H9 (cell line): Measurements from ENCODE around the gene OBSL1. TPM values are rescaled to one million over a fixed set of nuclear protein-coding genes. Genes with fewer than 3 reads are reported as not detected.

Experiments used
- DNase-seq: peaks from one replicate; pipeline ENCODE4 v3.0.0-alpha.2; 2017
- H2AFZ ChIP-seq: one replicate; pipeline ENCODE4 v1.6.1; 2013; ENCODE audit warnings: mild to moderate bottlenecking, low read length, control low read depth, moderate library complexity
- H2AK5ac ChIP-seq: 2 replicates; pipeline ENCODE4 v1.6.1; 2013; ENCODE audit warnings: low read length, control low read depth, mixed read lengths; ENCODE audit not compliant: insufficient read length
- H2BK120ac ChIP-seq: one replicate; pipeline ENCODE4 v1.6.1; 2013; ENCODE audit warnings: low read depth, mild to moderate bottlenecking, low read length, control low read depth, inconsistent platforms; ENCODE audit not compliant: poor library complexity, severe bottlenecking
- H2BK12ac ChIP-seq: 2 replicates; pipeline ENCODE4 v1.6.1; 2013; ENCODE audit warnings: low read length, control low read depth, mixed read lengths, low read depth; ENCODE audit not compliant: insufficient read length
- H2BK15ac ChIP-seq: 2 replicates; pipeline ENCODE4 v1.6.1; 2013; ENCODE audit warnings: low read depth, low read length, control low read depth
- H2BK20ac ChIP-seq: one replicate; pipeline ENCODE4 v1.6.1; 2013; ENCODE audit warnings: low read depth, mild to moderate bottlenecking, low read length, control low read depth, inconsistent platforms; ENCODE audit not compliant: poor library complexity, severe bottlenecking
- H2BK5ac ChIP-seq: 2 replicates; pipeline ENCODE4 v1.6.1; 2013; ENCODE audit warnings: low read length, control low read depth, mixed read lengths; ENCODE audit not compliant: insufficient read length
- H3K14ac ChIP-seq: 2 replicates; pipeline ENCODE4 v1.6.1; 2013; ENCODE audit warnings: low read length, control low read depth; ENCODE audit not compliant: insufficient read depth
- H3K18ac ChIP-seq: 2 replicates; pipeline ENCODE4 v1.6.1; 2013; ENCODE audit warnings: low read depth, mild to moderate bottlenecking, mixed read lengths, low read length, control low read depth; ENCODE audit not compliant: insufficient read length
- H3K23ac ChIP-seq: 2 replicates; pipeline ENCODE4 v1.6.1; 2013; ENCODE audit warnings: low read length, control low read depth, mixed read lengths, low read depth; ENCODE audit not compliant: insufficient read length
- H3K23me2 ChIP-seq: 2 replicates; pipeline ENCODE4 v1.6.1; 2013; ENCODE audit warnings: low read depth, mild to moderate bottlenecking, mixed read lengths, low read length, control low read depth; ENCODE audit not compliant: insufficient read length, poor library complexity, severe bottlenecking
- H3K27ac ChIP-seq: 2 replicates; pipeline ENCODE4 v1.5.1; 2013; ENCODE audit warnings: low read length, control low read depth, mixed read lengths, low read depth; ENCODE audit not compliant: insufficient read length
- H3K27me3 ChIP-seq: 2 replicates; pipeline ENCODE4 v1.6.1; 2013; ENCODE audit warnings: low read length, control low read depth, inconsistent platforms; ENCODE audit not compliant: insufficient read depth
- H3K4ac ChIP-seq: 2 replicates; pipeline ENCODE4 v1.6.1; 2013; ENCODE audit warnings: low read depth, mild to moderate bottlenecking, control low read depth, inconsistent platforms, low read length, moderate library complexity
- H3K4me1 ChIP-seq: 2 replicates; pipeline ENCODE4 v1.6.1; 2013; ENCODE audit warnings: low read length, control low read depth, inconsistent platforms; ENCODE audit not compliant: insufficient read depth
- H3K4me2 ChIP-seq: 2 replicates; pipeline ENCODE4 v1.6.1; 2013; ENCODE audit warnings: low read length, control low read depth, mixed read lengths; ENCODE audit not compliant: insufficient read length, insufficient read depth
- H3K56ac ChIP-seq: 2 replicates; pipeline ENCODE4 v1.6.1; 2013; ENCODE audit warnings: low read depth, mild to moderate bottlenecking, mixed read lengths, low read length, control low read depth; ENCODE audit not compliant: insufficient read length
- H3K79me1 ChIP-seq: 2 replicates; pipeline ENCODE4 v1.6.1; 2013; ENCODE audit warnings: low read depth, mild to moderate bottlenecking, moderate library complexity, low read length, control low read depth, inconsistent platforms; ENCODE audit not compliant: insufficient read depth, poor library complexity, severe bottlenecking
- H3K79me2 ChIP-seq: 2 replicates; pipeline ENCODE4 v1.6.1; 2013; ENCODE audit warnings: low read length, control low read depth, inconsistent platforms; ENCODE audit not compliant: insufficient read depth
- H3K9ac ChIP-seq: 2 replicates; pipeline ENCODE4 v1.6.1; 2013; ENCODE audit warnings: low read length, control low read depth, mixed read lengths; ENCODE audit not compliant: insufficient read length; ENCODE audit errors: extremely low read depth
- H3K9me3 ChIP-seq: one replicate; pipeline ENCODE4 v1.6.1; 2013; ENCODE audit warnings: low read depth, low read length, inconsistent platforms; ENCODE audit not compliant: control insufficient read depth
- H3T11ph ChIP-seq: one replicate; pipeline ENCODE4 v1.6.1; 2013; ENCODE audit warnings: mild to moderate bottlenecking, low read length, control low read depth, inconsistent platforms
- H4K20me1 ChIP-seq: one replicate; pipeline ENCODE4 v1.6.1; 2013; ENCODE audit not compliant: control insufficient read depth, insufficient read length, insufficient read depth
- H4K5ac ChIP-seq: 2 replicates; pipeline ENCODE4 v1.6.1; 2013; ENCODE audit warnings: low read depth, mild to moderate bottlenecking, mixed read lengths, low read length, control low read depth; ENCODE audit not compliant: insufficient read length
- H4K8ac ChIP-seq: replicated peaks from 2 replicates; pipeline ENCODE4 v1.6.1; 2013; ENCODE audit warnings: low read length, control low read depth, mixed read lengths, low read depth; ENCODE audit not compliant: insufficient read length
- H4K91ac ChIP-seq: 2 replicates; pipeline ENCODE4 v1.6.1; 2013; ENCODE audit warnings: low read depth, mild to moderate bottlenecking, moderate library complexity, mixed read lengths, low read length, control low read depth; ENCODE audit not compliant: insufficient read length
- H3K27ac Mint-ChIP-seq, 3 experiments: 2 replicates in 2 of 3; 3 replicates in 1 of 3; pipeline ENCODE4 v1.8.0; 2020 to 2021; ENCODE audit warnings: mixed read lengths in 3 of 3, mild to moderate bottlenecking in 1 of 3, moderate library complexity in 1 of 3
- H3K27me3 Mint-ChIP-seq: 2 replicates; pipeline ENCODE4 v1.8.0; 2021; ENCODE audit warnings: low read depth, mild to moderate bottlenecking, moderate library complexity, mixed read lengths
- H3K36me3 Mint-ChIP-seq, 3 experiments: 2 replicates in 2 of 3; 3 replicates in 1 of 3; pipeline ENCODE4 v1.8.0; 2020 to 2021; ENCODE audit warnings: low read depth in 3 of 3, mixed read lengths in 3 of 3; ENCODE audit not compliant: insufficient read depth in 1 of 3
- H3K4me1 Mint-ChIP-seq, 2 experiments: 2 replicates each; pipeline ENCODE4 v1.8.0; 2020; ENCODE audit warnings: mixed read lengths in 2 of 2
- H3K4me3 Mint-ChIP-seq, 2 experiments: 2 replicates in 1 of 2; 3 replicates in 1 of 2; pipeline ENCODE4 v1.8.0; 2020 to 2021; ENCODE audit warnings: mild to moderate bottlenecking in 2 of 2, mixed read lengths in 2 of 2, moderate library complexity in 1 of 2
- H3K9me3 Mint-ChIP-seq, 2 experiments: 2 replicates in 1 of 2; 3 replicates in 1 of 2; pipeline ENCODE4 v1.8.0; 2020; ENCODE audit warnings: mild to moderate bottlenecking in 2 of 2, mixed read lengths in 2 of 2, moderate library complexity in 1 of 2
- WGBS: extraction: QIAGEN DNeasy Blood & Tissue Kit; methylation state at CpG from one replicate; pipeline ENCODE4 v1.1.7; 2013; ENCODE audit warnings: missing lambda C conversion rate, low lambda C conversion rate, mixed read lengths; ENCODE audit not compliant: insufficient read length; ENCODE audit errors: extremely low coverage; 5-methylcytosine and 5-hydroxymethylcytosine counted together
- total RNA-seq: library from RNA; stranded (reverse); gene quantifications from 2 replicates; pipeline ENCODE4 v1.2.1, GENCODE V29; 2021
- TF ChIP-seq, protein P1 (sequence below): fragments of 200-600 bp; sonication (generic); conservative IDR thresholded peaks from 3 replicates; pipeline ENCODE4 v1.8.0; 2021; ENCODE audit warnings: antibody characterized with exemption, mild to moderate bottlenecking

Gene OBSL1
- total RNA-seq, 1 experiment from 2014 or later: 140 TPM

DNA sequence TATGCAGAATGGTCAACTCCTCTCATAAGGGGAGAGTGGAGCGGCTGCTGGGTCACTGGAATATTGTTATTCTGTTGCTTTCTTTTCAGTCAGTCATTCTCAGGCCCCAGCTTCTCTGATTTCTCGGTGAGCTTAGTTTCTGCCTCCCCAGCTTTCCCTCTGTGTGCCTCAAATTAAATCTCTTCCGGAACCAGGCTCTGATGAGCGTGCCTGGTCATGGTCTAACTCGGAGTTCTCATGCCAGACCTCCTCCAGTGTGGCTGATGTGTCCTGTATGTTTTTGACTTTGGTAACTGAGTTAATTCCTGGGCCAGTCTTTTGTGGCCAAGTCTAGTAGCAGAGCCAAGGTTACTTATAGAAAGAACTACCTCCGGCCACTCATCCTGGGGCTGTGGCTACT is 21.4 kb upstream of the OBSL1 start:
- no peak overlapping the region for H3K23ac ChIP-seq
- H3K36me3 Mint-ChIP-seq: no peaks in the 10 kb centered on the region
- no peak overlapping the region for H3K4ac ChIP-seq
- H2BK120ac ChIP-seq: no peak overlapping the region
- H3K4me3 Mint-ChIP-seq: no peak overlapping the region
- no peak overlapping the region for H2BK5ac ChIP-seq
- H4K20me1 ChIP-seq: no peaks in the 10 kb centered on the region
- H3K79me1 ChIP-seq: no peaks in the 10 kb centered on the region
- no peak overlapping the region for H4K91ac ChIP-seq
- H3K27ac ChIP-seq: no peak overlapping the region
- DNase-seq: no peak
- no peak overlapping the region for H3K18ac ChIP-seq
- WGBS: no CpG with 5 or more reads among the region's 6 CpGs
- peaks cover 3% of the 10 kb centered on the region; the same call in 1 of the 2 replicates for H3K4me1 ChIP-seq
- H4K8ac ChIP-seq: no peak overlapping the region
- no peak overlapping the region for H4K5ac ChIP-seq
- H2BK12ac ChIP-seq: no peak overlapping the region
- H3K27ac Mint-ChIP-seq: no peak overlapping the region
- no peak overlapping the region for H3K14ac ChIP-seq
- H3K4me2 ChIP-seq: no peak overlapping the region
- no peak overlapping the region for H3T11ph ChIP-seq
- H3K23me2 ChIP-seq: peaks cover 6% of the 10 kb centered on the region
- H3K9me3 Mint-ChIP-seq: no peaks in the 10 kb centered on the region
- H2AK5ac ChIP-seq: no peak overlapping the region
- peaks cover 12% of the 10 kb centered on the region for H3K27me3 Mint-ChIP-seq
- H3K79me2 ChIP-seq: no peaks in the 10 kb centered on the region
- H3K4me1 Mint-ChIP-seq: peaks cover 18 to 19% of the 10 kb centered on the region in 2 experiments
- H2AFZ ChIP-seq: no peak overlapping the region
- TF ChIP-seq, protein P1, sequence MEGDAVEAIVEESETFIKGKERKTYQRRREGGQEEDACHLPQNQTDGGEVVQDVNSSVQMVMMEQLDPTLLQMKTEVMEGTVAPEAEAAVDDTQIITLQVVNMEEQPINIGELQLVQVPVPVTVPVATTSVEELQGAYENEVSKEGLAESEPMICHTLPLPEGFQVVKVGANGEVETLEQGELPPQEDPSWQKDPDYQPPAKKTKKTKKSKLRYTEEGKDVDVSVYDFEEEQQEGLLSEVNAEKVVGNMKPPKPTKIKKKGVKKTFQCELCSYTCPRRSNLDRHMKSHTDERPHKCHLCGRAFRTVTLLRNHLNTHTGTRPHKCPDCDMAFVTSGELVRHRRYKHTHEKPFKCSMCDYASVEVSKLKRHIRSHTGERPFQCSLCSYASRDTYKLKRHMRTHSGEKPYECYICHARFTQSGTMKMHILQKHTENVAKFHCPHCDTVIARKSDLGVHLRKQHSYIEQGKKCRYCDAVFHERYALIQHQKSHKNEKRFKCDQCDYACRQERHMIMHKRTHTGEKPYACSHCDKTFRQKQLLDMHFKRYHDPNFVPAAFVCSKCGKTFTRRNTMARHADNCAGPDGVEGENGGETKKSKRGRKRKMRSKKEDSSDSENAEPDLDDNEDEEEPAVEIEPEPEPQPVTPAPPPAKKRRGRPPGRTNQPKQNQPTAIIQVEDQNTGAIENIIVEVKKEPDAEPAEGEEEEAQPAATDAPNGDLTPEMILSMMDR: no peak
- H2BK20ac ChIP-seq: no peak overlapping the region
- H3K27me3 ChIP-seq: no peaks in the 10 kb centered on the region
- H3K9ac ChIP-seq: no peak overlapping the region
- no peak overlapping the region for H2BK15ac ChIP-seq
- H3K9me3 ChIP-seq: no peaks in the 10 kb centered on the region
- no peak overlapping the region for H3K56ac ChIP-seq
